ENCODE results near the gene ACVR1.

ACVR1 gene

DNA sequence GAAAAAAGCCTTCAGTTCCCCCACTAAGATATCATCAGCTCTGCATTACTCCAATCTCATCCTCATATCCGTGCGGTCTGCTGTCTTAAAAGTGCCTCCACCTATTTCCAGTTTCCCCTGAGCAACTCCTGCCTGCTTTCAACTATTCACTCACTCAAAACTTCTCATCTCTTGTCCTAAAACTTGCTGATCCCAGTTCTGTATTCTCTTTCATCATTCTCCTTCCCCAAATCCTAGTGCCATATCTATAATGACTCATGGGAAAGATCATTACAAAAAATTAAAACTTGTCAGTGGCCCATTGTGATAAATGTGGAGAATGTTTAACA is 20.0 kb downstream of the ACVR1 start:
- DNase-seq = no peak

DNA sequence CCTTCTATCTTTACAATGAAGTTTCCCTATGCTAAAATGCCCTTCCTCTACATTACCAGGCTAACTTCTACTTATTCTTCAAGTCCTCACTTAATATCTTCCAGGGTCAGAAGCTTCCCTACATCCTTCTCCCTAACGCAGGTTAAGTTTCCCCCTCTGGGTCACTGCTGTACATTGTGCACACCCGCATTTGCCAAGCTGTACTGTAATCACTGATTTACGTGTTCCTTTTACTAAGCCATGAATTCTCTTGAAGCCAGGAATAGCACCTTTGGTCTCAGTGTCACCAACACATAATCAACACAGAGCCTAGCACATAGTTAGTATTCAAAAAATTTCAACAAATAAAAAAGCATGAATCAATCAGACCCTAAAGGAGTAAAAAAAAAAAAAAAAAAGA is 22.3 kb downstream of the ACVR1 start:
- DNase-seq = no peak

DNA sequence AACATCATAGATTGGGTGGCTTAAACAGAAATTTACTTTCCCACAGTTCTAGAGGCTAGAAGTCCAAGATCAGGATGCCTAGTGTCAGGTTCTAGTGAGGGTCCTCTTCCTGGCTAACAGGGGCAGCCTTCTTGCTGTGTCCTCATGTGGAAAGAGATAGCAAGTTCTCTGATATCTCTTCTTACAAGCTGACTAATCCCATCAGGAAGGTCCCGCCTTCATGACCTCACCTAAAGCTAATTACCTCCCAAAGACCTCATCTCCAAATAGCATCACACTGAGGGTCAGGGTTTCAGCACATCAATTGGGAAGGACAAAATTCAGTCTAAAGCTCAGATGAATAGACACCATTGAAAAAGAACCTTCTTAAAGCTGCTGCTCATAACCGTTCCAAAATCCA is 22.9 kb downstream of the ACVR1 start:
- DNase-seq = no peak

DNA sequence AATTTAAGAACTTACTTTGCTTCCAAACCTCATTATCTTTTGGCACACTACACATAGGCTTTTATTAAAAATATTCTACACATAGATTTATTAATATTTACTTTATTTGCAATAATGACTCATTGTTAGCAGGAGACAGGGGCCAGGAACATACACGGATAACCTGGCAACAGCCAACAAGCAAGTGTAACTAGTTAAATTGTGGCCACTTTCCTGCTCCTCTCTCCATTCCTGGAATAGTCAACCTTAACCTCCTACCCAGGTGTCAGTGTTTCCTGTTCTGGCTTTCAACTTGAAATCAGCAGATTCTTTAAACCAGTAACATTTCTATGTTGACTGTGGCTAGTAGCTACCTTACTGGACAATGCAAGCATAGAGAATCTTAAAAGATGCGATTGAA is 26.5 kb downstream of the ACVR1 start:
- DNase-seq = no peak

DNA sequence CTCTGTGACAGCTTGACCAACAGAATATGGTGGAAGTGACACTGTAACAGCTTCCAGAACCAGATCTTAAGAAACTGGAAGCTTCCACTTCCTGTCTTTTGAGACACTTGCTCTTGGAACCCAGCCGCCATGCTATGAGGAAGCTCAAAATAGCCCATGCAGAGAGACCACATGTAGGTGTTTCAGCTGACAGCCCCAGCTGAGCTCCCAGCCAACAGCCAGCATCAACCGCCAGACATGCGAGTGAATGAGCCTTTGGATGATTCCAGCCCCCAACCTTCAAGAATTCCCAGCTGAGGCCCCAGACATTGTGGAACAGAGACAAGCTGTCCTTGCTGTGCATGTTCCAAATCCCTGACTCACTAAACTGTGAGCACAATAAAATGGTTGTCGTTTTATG is 27.9 kb downstream of the ACVR1 start:
- DNase-seq = no peak

DNA sequence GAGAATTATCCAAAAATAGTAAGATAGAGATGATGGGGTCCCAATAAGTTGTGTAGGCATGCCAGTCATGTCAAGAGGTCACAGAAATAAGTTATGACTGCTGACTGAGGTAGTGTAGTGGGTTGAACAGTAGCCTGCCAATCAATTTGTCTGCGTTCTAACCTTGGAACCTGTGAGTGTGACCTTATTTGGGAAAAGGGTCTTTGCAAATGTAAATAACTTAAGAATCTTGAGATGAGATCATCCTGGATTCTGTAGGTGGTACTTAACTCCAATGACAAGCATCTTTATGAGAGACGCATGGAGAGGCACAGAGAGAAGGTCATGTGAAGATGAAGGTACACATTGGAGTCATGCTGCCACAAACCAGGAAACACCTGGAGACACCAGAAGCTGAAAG is 31.0 kb downstream of the ACVR1 start:
- no peak for DNase-seq

DNA sequence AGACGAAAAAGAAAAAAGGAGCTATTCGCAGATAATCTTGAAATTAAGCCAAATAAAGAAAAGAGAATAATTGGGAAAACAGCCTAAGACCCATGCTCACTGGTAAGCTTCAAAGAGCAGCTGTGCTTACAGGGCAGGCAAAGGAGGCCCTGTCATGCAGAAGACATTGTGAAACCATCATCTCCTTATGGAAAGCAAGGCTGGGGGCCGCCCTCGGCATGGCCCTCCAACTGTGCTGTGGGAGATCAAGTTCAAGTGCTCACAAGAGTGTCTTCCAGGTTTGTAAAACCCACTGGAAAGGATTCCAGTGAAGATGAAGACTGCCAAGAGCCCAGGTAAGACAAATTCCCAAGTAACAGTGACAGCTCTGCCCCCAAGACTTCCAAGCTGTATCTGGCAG is 32.2 kb downstream of the ACVR1 start:
- no peak for DNase-seq

DNA sequence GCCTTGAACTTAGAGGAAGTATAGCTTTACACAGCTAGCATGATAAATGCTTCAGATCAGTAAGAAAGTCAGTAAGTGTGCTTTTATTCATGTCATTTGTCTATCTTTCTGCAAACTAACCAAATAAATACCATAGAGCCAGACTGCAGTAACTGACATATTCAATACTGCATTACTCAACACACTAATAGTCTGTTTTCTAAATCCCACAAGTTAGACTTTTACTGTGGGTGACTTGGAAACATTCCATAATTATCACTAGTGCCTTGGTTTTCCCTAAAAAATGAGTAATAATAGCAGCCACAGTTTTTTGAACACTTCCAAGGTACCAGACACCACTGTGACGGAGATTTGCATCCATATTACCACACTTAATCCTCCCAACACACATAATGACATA is 33.0 kb downstream of the ACVR1 start:
- DNase-seq = no peak

DNA sequence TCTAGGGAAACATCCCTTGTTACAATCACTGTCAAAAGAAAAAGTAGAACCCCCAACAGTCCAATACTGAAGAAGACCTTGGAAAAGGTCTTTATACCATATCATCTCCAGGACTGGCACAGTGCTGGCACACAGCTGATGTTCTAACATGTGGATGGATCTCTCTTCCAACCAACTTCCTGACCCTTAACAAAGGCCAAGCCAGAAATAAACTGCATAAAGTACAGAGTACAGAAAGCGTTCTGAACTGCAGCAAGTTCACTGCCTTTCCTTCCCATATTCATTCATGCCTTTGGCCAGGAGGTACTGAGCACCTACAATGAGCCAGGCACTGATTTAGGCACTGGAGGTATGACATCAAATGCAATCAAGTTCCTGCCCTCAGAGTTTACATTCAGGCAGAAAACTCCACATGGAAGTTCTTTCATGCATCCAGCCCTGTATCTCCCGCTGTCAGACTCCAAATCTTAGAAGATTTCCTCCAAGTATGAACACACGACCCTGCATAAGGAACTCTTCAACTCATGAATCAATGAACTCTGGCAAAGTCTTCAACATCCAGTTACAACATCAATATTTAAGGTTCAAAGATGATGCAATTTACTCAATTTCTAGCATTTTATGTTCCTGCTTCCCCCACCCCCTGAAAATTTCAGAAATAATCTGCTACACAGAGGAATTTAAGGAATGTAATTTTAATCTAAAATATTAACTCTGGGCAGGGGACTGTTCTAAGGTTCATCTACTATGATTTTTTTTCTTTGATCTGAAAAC is 33.8 kb downstream of the ACVR1 start:
- no peak for DNase-seq

DNA sequence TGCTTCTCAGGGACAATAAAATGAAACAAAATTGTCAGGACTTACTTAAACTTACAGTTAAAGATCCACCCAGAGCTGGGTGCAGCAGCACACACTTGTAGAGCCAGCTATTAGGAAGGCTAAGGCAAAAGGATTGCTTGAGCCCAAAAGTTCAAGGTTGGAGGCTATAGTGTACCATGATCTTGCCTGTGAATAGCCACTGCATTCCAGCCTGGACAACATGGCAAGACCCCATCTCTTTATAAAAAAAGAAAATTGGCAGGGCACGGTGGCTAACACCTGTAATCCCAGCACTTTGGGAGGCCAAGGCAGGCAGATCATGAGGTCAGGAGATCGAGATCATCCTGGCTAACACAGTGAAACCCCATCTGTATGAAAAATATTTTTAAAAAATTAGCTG is 34.6 kb downstream of the ACVR1 start:
- no peak for DNase-seq

DNA sequence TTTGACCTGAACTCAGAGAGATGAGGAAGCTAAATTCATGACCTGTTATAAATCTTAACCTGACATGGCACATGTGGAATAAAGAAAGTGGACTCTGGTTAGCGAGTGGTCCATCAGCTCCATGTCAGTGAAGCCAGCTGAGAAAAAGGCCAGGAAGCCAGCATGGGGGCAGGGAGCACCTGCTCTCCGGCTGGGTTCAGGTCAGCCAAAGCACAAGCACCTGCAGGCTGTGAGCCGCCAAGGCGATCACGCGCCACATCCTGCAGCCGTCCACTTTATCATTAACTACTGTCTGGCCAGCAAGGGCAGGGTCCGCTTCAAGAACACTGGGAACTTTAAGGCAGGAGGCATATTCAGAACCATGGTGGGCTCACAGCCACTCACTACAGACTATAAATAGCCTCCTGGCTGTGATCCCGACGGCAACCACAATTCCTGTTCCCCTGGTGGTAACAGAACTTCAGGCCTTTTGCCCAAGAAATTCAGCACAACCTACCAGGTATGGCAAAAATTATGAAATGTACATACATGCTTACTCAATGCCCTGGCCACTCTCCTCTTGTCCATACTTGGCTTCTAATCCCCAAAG is 35.5 kb downstream of the ACVR1 start:
- peak in 4 of 56 donors; percentile 2 to 6 (median 4) for DNase-seq

DNA sequence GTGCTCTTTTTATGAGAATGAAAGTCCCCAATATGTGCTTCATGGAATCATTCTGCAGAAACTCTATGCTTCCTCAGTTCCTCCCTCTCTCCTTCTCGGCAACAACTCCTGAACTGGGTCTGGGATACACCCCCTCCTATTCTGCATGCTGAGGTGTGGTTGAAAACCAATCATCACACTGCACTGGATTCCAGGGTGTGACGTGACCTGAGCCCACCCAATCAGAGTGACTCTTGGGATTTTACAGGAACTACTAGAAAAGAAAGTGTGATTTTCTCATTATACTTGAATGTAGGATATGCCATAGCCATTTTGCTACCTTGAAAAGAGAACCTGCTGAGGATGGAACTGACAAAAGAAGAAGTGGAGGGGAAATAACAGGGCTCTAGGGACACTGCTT is 36.3 kb downstream of the ACVR1 start:
- no peak for DNase-seq

DNA sequence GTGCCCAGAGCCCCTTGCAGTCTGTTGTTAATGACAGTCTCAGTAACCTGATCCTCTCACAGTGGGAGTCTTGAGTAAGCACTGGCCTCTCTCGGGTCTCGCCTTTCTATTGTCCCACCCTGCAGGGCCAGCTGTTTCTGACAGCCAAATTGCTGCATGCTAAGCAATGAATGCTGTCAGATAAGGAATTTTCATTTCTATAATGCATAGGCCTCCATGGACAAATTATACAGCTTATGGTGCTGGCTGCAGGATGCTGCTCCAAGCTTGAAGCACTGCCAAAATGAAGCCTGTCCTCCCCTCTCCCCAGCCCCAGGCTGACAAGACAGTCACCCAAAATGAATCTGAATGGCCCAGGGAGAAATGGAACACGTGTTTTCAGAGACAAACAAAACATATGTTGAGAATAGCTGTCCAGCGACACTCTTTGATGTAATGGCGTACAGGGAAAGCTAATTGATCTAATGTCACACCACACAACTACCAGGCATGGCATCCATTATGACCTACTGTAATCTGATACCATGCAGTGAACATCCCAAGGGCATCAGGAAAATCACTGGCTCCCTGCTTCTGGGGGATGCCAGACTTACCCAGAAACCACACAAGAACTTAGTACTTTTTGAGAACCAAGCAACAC is 36.8 kb downstream of the ACVR1 start:
- no peak for DNase-seq

DNA sequence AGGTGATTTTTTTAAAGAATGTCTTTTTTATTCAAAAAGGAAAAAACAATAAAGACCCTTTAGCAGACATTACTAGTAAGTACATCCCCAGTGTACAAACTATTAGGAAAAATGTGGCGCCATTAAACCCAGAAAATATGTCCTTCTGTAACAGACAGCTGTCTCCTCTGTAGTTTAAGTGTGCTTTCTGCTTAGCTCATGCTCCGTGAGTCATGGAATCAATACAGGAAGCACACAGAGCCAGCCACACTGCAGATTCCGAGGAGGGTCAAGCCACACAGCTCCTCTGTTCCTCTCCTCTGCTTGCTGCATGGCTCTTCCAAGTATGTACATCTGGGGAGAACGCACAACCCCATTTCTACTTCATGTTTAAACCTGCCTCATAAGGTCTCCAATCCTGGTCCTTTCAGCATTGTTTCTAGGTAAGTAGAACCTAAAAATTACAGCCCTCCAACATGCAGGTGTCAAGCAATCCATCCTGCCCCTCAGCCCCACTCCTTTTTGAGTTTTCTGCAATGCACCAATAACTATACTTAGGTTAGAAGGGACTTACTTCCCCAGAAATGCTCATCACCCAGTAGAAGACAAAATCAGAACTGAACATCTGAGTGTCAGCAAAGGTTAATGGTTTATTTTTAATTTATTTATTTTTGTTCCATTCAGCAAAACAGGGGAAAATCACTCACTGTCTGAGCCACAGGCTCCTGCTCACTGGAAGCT is 37.5 kb downstream of the ACVR1 start:
- peak in 12 of 56 donors; percentile 1 to 53 (median 8) for DNase-seq

DNA sequence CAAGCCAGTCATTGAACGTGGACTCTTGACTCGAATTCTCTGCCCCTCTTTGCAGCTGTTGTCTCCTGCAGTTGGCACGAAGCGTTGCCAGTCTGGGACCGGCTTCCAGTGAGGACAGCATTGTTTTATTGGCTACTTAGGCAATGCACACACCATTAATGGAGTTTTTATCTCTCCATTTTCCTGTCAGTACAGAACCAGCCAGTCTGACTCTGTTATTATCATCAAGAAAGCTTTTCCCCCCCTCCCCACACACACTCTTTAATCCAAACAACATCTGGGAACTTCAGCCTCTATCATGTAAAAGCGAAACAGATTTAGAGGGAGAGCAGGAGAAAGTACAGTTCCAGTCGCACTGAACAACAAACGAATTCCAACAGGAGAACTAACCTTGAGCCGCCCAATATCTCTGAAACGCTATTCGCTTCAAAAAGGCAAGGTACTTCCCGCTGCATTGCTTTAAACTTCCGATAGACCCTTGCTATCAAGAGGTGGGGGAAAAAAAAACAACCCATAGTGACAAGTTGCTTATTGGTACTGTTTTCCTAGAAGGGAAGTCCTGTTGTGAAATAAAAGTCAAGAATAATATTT is 38.2 kb downstream of the ACVR1 start:
- peak in 41 of 56 donors; percentile 2 to 67 (median 19) for DNase-seq

DNA sequence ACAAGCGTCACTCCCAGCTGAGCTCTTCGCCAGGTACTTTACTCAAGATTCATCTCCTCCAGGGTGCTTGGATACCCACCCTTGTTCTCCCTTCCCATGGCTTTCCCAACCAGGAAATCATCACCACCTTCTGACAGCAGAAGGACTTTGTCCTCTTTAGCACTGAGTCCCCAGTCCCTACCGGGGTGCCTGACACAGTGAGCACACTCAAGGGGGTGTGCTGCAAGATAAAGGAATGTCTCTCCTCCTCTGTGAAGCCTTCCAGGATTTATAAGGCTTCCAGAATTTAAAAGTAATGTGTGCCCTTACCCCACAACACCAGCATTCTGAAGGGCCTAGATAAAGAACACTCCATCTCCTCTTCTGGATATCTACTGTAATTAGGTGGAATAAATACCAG is 39.6 kb downstream of the ACVR1 start:
- no peak for DNase-seq

DNA sequence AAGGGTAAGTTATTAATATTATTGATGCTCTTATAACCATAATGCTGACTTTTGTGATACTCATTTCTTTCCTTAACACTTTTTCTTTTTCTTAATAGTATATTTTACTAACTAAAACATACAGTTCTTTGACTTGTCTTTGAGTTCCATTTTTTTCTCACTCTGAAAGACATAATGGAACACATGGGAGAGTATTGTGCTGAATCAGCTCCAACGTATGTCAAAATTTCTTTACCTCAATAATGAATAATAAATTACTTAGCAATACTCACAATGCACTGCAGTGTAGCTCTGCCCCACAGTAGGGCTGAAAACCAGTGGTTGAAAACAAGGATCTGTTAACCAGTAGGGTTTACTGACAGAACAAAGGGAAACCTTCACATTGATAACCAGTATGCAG is 40.7 kb downstream of the ACVR1 start:
- DNase-seq = no peak

DNA sequence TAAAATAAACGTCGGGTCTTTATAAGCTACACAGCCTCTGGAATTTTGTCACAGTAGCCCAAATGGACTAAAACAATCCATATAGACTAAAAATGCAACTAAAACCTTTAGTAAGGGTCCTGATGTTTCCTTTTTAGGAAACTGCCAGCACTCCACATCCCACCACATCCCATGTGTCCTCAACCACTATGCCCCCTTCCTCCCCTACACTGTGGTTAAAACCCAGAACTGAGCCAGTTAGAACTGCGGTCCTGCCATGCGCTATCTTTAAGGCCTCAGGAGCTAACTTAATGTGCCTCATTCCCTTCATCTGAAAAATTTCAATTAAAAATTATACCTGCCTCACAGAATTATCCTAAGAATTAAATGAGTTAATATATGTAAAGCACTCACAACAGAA is 41.1 kb downstream of the ACVR1 start:
- no peak for DNase-seq

DNA sequence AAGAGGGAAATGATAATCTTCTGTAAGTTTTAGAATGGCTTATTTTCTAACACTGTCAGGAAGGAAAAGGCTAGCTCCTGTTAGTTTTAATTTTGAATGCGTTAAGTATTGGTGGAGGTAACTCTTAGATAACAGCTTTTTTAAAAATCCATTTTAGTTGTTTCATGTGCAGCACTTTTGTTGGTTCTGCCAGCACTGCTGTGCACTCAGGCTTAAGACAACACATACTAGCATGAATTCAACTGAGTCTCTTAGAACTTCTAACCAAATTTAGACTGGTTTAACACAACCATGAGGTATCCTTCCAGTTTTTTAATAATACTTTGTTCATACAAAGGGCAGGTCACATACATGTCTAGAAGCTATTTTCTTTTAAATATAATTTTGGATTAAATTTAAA is 42.4 kb downstream of the ACVR1 start:
- DNase-seq = no peak

DNA sequence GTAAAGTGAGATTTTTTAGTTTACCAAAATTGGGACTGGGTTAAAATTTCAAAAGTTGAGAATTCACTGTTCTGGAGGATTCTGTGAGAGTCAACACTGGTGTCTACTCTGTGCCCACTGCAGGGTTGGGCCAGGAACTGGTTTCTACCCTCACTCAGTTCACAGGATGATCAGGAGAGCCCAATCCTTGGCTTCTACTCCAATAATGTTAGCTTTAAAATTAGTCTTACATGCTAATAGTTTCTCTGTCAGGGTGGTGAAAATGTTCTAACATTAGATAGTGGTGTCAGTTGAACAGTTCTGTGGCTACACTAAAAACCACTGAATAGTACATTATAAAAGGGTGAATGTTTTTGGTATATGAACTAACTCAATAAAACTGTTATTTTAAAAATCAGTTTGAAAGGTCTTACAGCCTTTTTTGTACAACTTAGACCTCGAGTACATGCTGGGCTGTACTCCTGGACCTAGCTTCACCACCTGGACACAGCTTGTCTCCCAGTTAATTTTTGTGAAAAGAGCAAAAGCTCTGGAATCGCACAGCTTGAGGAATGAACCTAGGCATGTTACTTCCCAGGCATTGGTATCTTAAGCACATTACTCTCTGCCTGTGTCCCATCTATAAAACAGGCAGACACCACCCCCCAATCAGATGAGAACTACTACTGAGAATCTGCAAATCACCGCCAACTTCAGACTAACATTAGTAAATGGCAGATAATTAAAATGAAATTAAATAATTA is 44.4 kb downstream of the ACVR1 start:
- DNase-seq = no peak

All from amygdala (tissue), 56 donors.